ENCODE measurements around the gene C11orf58.
A peak's percentile ranks its signal among the peaks of the same experiment; 100 is the strongest.

Gene C11orf58

GRCh38 chr11:16786131-16786530, 47.7 kb downstream of the C11orf58 start:
- no peak for DNase-seq

GRCh38 chr11:16787035-16787742, 48.7 kb downstream of the C11orf58 start:
- DNase-seq = no peak

- peak; percentile 40 for DNase-seq
Observed at GRCh38 chr11:16788141-16789062, 50.0 kb downstream of the C11orf58 start.

GRCh38 chr11:16789063-16789420, 50.6 kb downstream of the C11orf58 start:
- DNase-seq = no peak

- no peak for DNase-seq
Observed at GRCh38 chr11:16789560-16790485, 51.4 kb downstream of the C11orf58 start.

GRCh38 chr11:16790486-16791190, 52.2 kb downstream of the C11orf58 start:
- DNase-seq = no peak

- no peak for DNase-seq
Observed at GRCh38 chr11:16791191-16791961, 52.9 kb downstream of the C11orf58 start.

- DNase-seq = no peak
Observed at GRCh38 chr11:16792426-16792825, 54.0 kb downstream of the C11orf58 start.

- no peak for DNase-seq
Observed at GRCh38 chr11:16793009-16793408, 54.6 kb downstream of the C11orf58 start.

- DNase-seq = no peak
Observed at GRCh38 chr11:16793511-16793910, 55.1 kb downstream of the C11orf58 start.

- DNase-seq = no peak
Observed at GRCh38 chr11:16794047-16794818, 55.8 kb downstream of the C11orf58 start.

GRCh38 chr11:16795146-16795545, 56.7 kb downstream of the C11orf58 start:
- DNase-seq = no peak

GRCh38 chr11:16796311-16796710, 57.9 kb downstream of the C11orf58 start:
- no peak for DNase-seq

- DNase-seq = no peak
Observed at GRCh38 chr11:16797776-16798175, 59.3 kb downstream of the C11orf58 start.

- DNase-seq = no peak
Observed at GRCh38 chr11:16799221-16799620, 60.8 kb downstream of the C11orf58 start.

- no peak for DNase-seq
Observed at GRCh38 chr11:16799890-16800289, 61.4 kb downstream of the C11orf58 start.

- no peak for DNase-seq
Observed at GRCh38 chr11:16800382-16800781, 61.9 kb downstream of the C11orf58 start.

- no peak for DNase-seq
Observed at GRCh38 chr11:16801288-16801980, 63.0 kb downstream of the C11orf58 start.

- DNase-seq = no peak
Observed at GRCh38 chr11:16804104-16804947, 65.9 kb downstream of the C11orf58 start.

Data from NCI-H1436 (cell line).